Uterus (tissue), 2 donors: ENCODE measurements around the gene ALKBH7.

ENCODE experiments used
- CTCF ChIP-seq, 4 experiments: fragments of 200-600 bp in 2 of 4; fragments of 450-650 bp in 2 of 4; sonication (generic) in 2 of 4; IDR thresholded peaks; one replicate each; pipeline ENCODE4 v1.5.1; 2016 to 2019; ENCODE audit warnings: antibody characterized with exemption in 4 of 4, mild to moderate bottlenecking in 2 of 4, moderate library complexity in 1 of 4
- POLR2A ChIP-seq, 2 donors: fragments of 450-650 bp; IDR thresholded peaks; one replicate each; pipeline ENCODE4 v1.6.1; 2016; ENCODE audit warnings: antibody characterized with exemption in 2 of 2, mild to moderate bottlenecking in 1 of 2, moderate library complexity in 1 of 2

- TF ChIP-seq CTCF (IDR thresholded peaks at IDR 0.05) = no peak
- TF ChIP-seq POLR2A (IDR thresholded peaks at IDR 0.05) = no peak
Measured at GRCh38 chr19:6350688-6351087, 21.9 kb upstream of the ALKBH7 start.
